Measurements from ENCODE around the gene BDH1.

BDH1 gene

DNA sequence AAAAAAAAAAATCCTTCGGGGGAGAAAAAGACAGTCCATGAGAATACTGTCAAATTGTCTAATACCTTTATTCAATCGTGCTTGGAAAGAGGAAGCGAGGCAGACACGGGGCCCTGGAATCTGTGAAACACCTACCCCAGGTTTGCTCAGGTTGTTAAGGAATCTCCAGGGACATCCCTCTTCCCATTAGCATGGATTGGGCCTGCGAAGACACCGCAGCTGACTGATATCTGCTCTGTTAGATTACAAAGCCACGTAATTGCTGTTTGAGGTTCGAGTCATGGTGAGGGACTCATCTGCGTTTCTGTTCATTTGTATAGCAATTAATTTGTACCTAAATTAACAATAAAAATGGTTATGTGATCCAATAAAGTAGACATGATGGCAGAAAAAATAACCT, 91.0 kb downstream of the BDH1 start:
- Histone ChIP-seq H2BK5ac (ENCODE audit: low read length) (no peak overlapping the region), H4K8ac (ENCODE audit: low read depth, low read length) (no peak overlapping the region), H2BK120ac (ENCODE audit: low read depth, low read length) (no peak overlapping the region), H3K79me1 (ENCODE audit: low read length) (no peaks in the 10 kb centered on the region), H3K56ac (ENCODE audit: low read length) (peak overlapping the region; percentile 19), H3K36me3 (ENCODE audit: control insufficient read depth, insufficient read depth, low read length) (no peaks in the 10 kb centered on the region), H3K79me2 (ENCODE audit: control insufficient read depth, insufficient read depth, low read length) (no peaks in the 10 kb centered on the region), H4K5ac (ENCODE audit: low read length) (no peak overlapping the region), H3K9ac (ENCODE audit: low read length) (no peak overlapping the region), H3K18ac (ENCODE audit: low read length) (no peak overlapping the region), H3K23ac (ENCODE audit: low read length) (no peak overlapping the region), H2BK15ac (replicated peaks; ENCODE audit: low read depth) (no peak overlapping the region), H3K27me3 (ENCODE audit: insufficient read depth, low read length, poor library complexity) (no peaks in the 10 kb centered on the region), H2AK5ac (ENCODE audit: low read length) (no peak overlapping the region), H3K4me2 (ENCODE audit: low read length) (no peak overlapping the region), H3K4ac (ENCODE audit: low read depth, low read length) (no peak overlapping the region), H3K27ac (ENCODE audit: low read depth, low read length) (peak overlapping the region; percentile 72), H3K4me3 (ENCODE audit: low read length) (no peak overlapping the region), H3K4me1 (ENCODE audit: control insufficient read depth, low read depth, low read length) (peaks cover 10% of the 10 kb centered on the region)
- whole genome bisulfite sequencing (ENCODE audit: extremely low coverage, insufficient coverage, low lambda C conversion rate), result no CpG with 5 or more reads among the region's 9 CpGs
- DNase-seq, result peak; percentile 76

- no CpG with 5 or more reads among the region's 3 CpGs for whole genome bisulfite sequencing (ENCODE audit: extremely low coverage, insufficient coverage, low lambda C conversion rate)
Observed at GRCh38 chr3:197463279-197463678, 92.5 kb downstream of the BDH1 start.

GRCh38 chr3:197462808-197463207, 93.0 kb downstream of the BDH1 start:
- Histone ChIP-seq H3K4me1 (ENCODE audit: control insufficient read depth, low read depth, low read length) (peaks cover 10% of the 10 kb centered on the region), H2BK120ac (ENCODE audit: low read depth, low read length) (no peak overlapping the region), H3K79me1 (ENCODE audit: low read length) (no peaks in the 10 kb centered on the region), H2BK5ac (ENCODE audit: low read length) (no peak overlapping the region), H2AK5ac (ENCODE audit: low read length) (no peak overlapping the region), H3K18ac (ENCODE audit: low read length) (no peak overlapping the region), H4K8ac (ENCODE audit: low read depth, low read length) (no peak overlapping the region), H3K4me2 (ENCODE audit: low read length) (no peak overlapping the region), H3K79me2 (ENCODE audit: control insufficient read depth, insufficient read depth, low read length) (no peaks in the 10 kb centered on the region), H3K27ac (ENCODE audit: low read depth, low read length) (no peak overlapping the region), H3K56ac (ENCODE audit: low read length) (no peak overlapping the region), H3K36me3 (ENCODE audit: control insufficient read depth, insufficient read depth, low read length) (no peaks in the 10 kb centered on the region), H3K4ac (ENCODE audit: low read depth, low read length) (no peak overlapping the region), H2BK15ac (replicated peaks; ENCODE audit: low read depth) (no peak overlapping the region), H3K9ac (ENCODE audit: low read length) (no peak overlapping the region), H3K4me3 (ENCODE audit: low read length) (no peak overlapping the region), H3K27me3 (ENCODE audit: insufficient read depth, low read length, poor library complexity) (no peaks in the 10 kb centered on the region), H4K5ac (ENCODE audit: low read length) (no peak overlapping the region), H3K23ac (ENCODE audit: low read length) (no peak overlapping the region)
- no CpG with 5 or more reads among the region's 7 CpGs for WGBS (ENCODE audit: extremely low coverage, insufficient coverage, low lambda C conversion rate)
- DNase-seq, result no peak

More at GRCh38 chr3:197463279-197463678, 92.5 kb downstream of the BDH1 start:
- H3K23ac ChIP-seq (ENCODE audit: low read length), result no peak overlapping the region
- H3K9ac ChIP-seq (ENCODE audit: low read length), result no peak overlapping the region
- H2AK5ac ChIP-seq (ENCODE audit: low read length), result no peak overlapping the region
- H3K4ac ChIP-seq (ENCODE audit: low read depth, low read length), result no peak overlapping the region
- no peak overlapping the region for H3K27ac ChIP-seq (ENCODE audit: low read depth, low read length)
- H2BK5ac ChIP-seq (ENCODE audit: low read length), result no peak overlapping the region
- peaks cover 10% of the 10 kb centered on the region for H3K4me1 ChIP-seq (ENCODE audit: control insufficient read depth, low read depth, low read length)
- H3K4me2 ChIP-seq (ENCODE audit: low read length), result no peak overlapping the region
- no peaks in the 10 kb centered on the region for H3K27me3 ChIP-seq (ENCODE audit: insufficient read depth, low read length, poor library complexity)
- no peaks in the 10 kb centered on the region for H3K79me2 ChIP-seq (ENCODE audit: control insufficient read depth, insufficient read depth, low read length)
- no peak overlapping the region for H2BK120ac ChIP-seq (ENCODE audit: low read depth, low read length)
- no peaks in the 10 kb centered on the region for H3K79me1 ChIP-seq (ENCODE audit: low read length)
- no peak overlapping the region for H4K8ac ChIP-seq (ENCODE audit: low read depth, low read length)
- no peaks in the 10 kb centered on the region for H3K36me3 ChIP-seq (ENCODE audit: control insufficient read depth, insufficient read depth, low read length)
- no peak overlapping the region for H3K56ac ChIP-seq (ENCODE audit: low read length)
- H3K4me3 ChIP-seq (ENCODE audit: low read length), result no peak overlapping the region
- H3K18ac ChIP-seq (ENCODE audit: low read length), result no peak overlapping the region
- H4K5ac ChIP-seq (ENCODE audit: low read length), result no peak overlapping the region
- no peak overlapping the region for H2BK15ac ChIP-seq (replicated peaks; ENCODE audit: low read depth)
- no peak for DNase-seq

GRCh38 chr3:197460639-197461038, 95.1 kb downstream of the BDH1 start:
- Histone ChIP-seq H3K23ac (ENCODE audit: low read length) (no peak overlapping the region), H2BK120ac (ENCODE audit: low read depth, low read length) (no peak overlapping the region), H3K4me2 (ENCODE audit: low read length) (no peak overlapping the region), H3K4me3 (ENCODE audit: low read length) (no peak overlapping the region), H3K36me3 (ENCODE audit: control insufficient read depth, insufficient read depth, low read length) (no peaks in the 10 kb centered on the region), H3K79me1 (ENCODE audit: low read length) (no peaks in the 10 kb centered on the region), H3K4ac (ENCODE audit: low read depth, low read length) (no peak overlapping the region), H3K79me2 (ENCODE audit: control insufficient read depth, insufficient read depth, low read length) (no peaks in the 10 kb centered on the region), H3K56ac (ENCODE audit: low read length) (no peak overlapping the region), H2BK15ac (replicated peaks; ENCODE audit: low read depth) (no peak overlapping the region), H4K5ac (ENCODE audit: low read length) (no peak overlapping the region), H3K27me3 (ENCODE audit: insufficient read depth, low read length, poor library complexity) (no peaks in the 10 kb centered on the region), H2AK5ac (ENCODE audit: low read length) (no peak overlapping the region), H3K4me1 (ENCODE audit: control insufficient read depth, low read depth, low read length) (peaks cover 7% of the 10 kb centered on the region), H3K27ac (ENCODE audit: low read depth, low read length) (no peak overlapping the region), H2BK5ac (ENCODE audit: low read length) (no peak overlapping the region), H4K8ac (ENCODE audit: low read depth, low read length) (no peak overlapping the region), H3K9ac (ENCODE audit: low read length) (no peak overlapping the region), H3K18ac (ENCODE audit: low read length) (no peak overlapping the region)
- no CpG with 5 or more reads among the region's 6 CpGs for WGBS (ENCODE audit: extremely low coverage, insufficient coverage, low lambda C conversion rate)
- no peak for DNase-seq

GRCh38 chr3:197460002-197460401, 95.8 kb downstream of the BDH1 start:
- Histone ChIP-seq H3K79me2 (ENCODE audit: control insufficient read depth, insufficient read depth, low read length) (no peaks in the 10 kb centered on the region), H3K36me3 (ENCODE audit: control insufficient read depth, insufficient read depth, low read length) (no peaks in the 10 kb centered on the region), H3K9ac (ENCODE audit: low read length) (no peak overlapping the region), H2BK120ac (ENCODE audit: low read depth, low read length) (no peak overlapping the region), H3K23ac (ENCODE audit: low read length) (no peak overlapping the region), H3K79me1 (ENCODE audit: low read length) (no peaks in the 10 kb centered on the region), H3K18ac (ENCODE audit: low read length) (no peak overlapping the region), H3K27ac (ENCODE audit: low read depth, low read length) (no peak overlapping the region), H3K4me3 (ENCODE audit: low read length) (no peak overlapping the region), H4K5ac (ENCODE audit: low read length) (no peak overlapping the region), H3K4me1 (ENCODE audit: control insufficient read depth, low read depth, low read length) (peaks cover 8% of the 10 kb centered on the region), H3K4ac (ENCODE audit: low read depth, low read length) (no peak overlapping the region), H3K27me3 (ENCODE audit: insufficient read depth, low read length, poor library complexity) (no peaks in the 10 kb centered on the region), H3K4me2 (ENCODE audit: low read length) (no peak overlapping the region), H2AK5ac (ENCODE audit: low read length) (no peak overlapping the region), H3K56ac (ENCODE audit: low read length) (no peak overlapping the region), H2BK15ac (replicated peaks; ENCODE audit: low read depth) (no peak overlapping the region), H4K8ac (ENCODE audit: low read depth, low read length) (no peak overlapping the region), H2BK5ac (ENCODE audit: low read length) (no peak overlapping the region)
- no CpG with 5 or more reads among the region's 13 CpGs for WGBS (ENCODE audit: extremely low coverage, insufficient coverage, low lambda C conversion rate)
- no peak for DNase-seq
